Caco-2 (cell line): ENCODE results near the gene AMOTL1. TPM values are rescaled to one million over a fixed set of nuclear protein-coding genes. Genes with fewer than 3 reads are reported as not detected.

Experiments used
- BruUV-seq: library from RNA; stranded (reverse); fragments of 400-500 nt; replicated peaks from 2 replicates; lab custom pipeline; 2021; lab: Mats Ljungman, UMichigan
- CTCF ChIA-PET: fragments of 300-600 bp; sonication (Branson Sonifier 250); formaldehyde crosslinking; loops from one replicate; lab custom pipeline; 2022; ENCODE audit warnings: antibody characterized with exemption; lab: Charles Lee
- POLR2A ChIA-PET: fragments of 300-600 bp; sonication (Branson Sonifier 250); formaldehyde crosslinking; loops from one replicate; lab custom pipeline; 2022; ENCODE audit warnings: antibody characterized with exemption; lab: Charles Lee
- DNase-seq, 2 experiments: peaks; one replicate each; pipeline versions ENCODE4 v3.0.0 to v3.0.0-alpha.2; 2020 to 2022
- H3K27me3 ChIP-seq: replicated peaks from 2 replicates; pipeline ENCODE4 v1.6.0; 2011; ENCODE audit warnings: low read length; ENCODE audit not compliant: control insufficient read depth, insufficient read depth
- H3K36me3 ChIP-seq: 2 replicates; pipeline ENCODE4 v1.5.1; 2011; ENCODE audit warnings: low read length; ENCODE audit not compliant: control insufficient read depth, insufficient read depth
- H3K4me1 ChIP-seq: fragments of 250-450 bp; sonication (Bioruptor Pico); 2 replicates; pipeline ENCODE4 v1.5.1; 2020; ENCODE audit warnings: mild to moderate bottlenecking
- H3K4me3 ChIP-seq: 2 replicates; pipeline ENCODE4 v1.5.1; 2011; ENCODE audit warnings: low read depth, mild to moderate bottlenecking, control low read depth, low read length
- H3K9me3 ChIP-seq: fragments of 250-450 bp; sonication (Bioruptor Pico); 2 replicates; pipeline ENCODE4 v1.5.1; 2020; ENCODE audit warnings: mild to moderate bottlenecking, moderate library complexity
- H3K27ac Mint-ChIP-seq: one replicate; pipeline ENCODE4 v1.8.0; 2022; ENCODE audit warnings: mixed read lengths; ENCODE audit not compliant: unreplicated experiment
- H3K27me3 Mint-ChIP-seq: one replicate; pipeline ENCODE4 v1.8.0; 2022; ENCODE audit warnings: mixed read lengths; ENCODE audit not compliant: insufficient read depth, unreplicated experiment
- H3K36me3 Mint-ChIP-seq: one replicate; pipeline ENCODE4 v1.8.0; 2022; ENCODE audit warnings: mild to moderate bottlenecking, mixed read lengths; ENCODE audit not compliant: insufficient read depth, unreplicated experiment
- H3K4me1 Mint-ChIP-seq: one replicate; pipeline ENCODE4 v1.8.0; 2022; ENCODE audit warnings: low read depth, mixed read lengths; ENCODE audit not compliant: unreplicated experiment
- H3K4me3 Mint-ChIP-seq: one replicate; pipeline ENCODE4 v1.8.0; 2022; ENCODE audit warnings: mild to moderate bottlenecking, moderate library complexity, mixed read lengths; ENCODE audit not compliant: unreplicated experiment
- H3K9me3 Mint-ChIP-seq: one replicate; pipeline ENCODE4 v1.8.0; 2022; ENCODE audit warnings: mixed read lengths; ENCODE audit not compliant: unreplicated experiment
- intact Hi-C: fragments of 100-400 bp; cut with micrococcal nuclease; formaldehyde crosslinking; loops from one replicate; pipeline ENCODE4 v1.10.0; 2022; ENCODE audit not compliant: unreplicated experiment
- total RNA-seq: library from RNA; stranded (reverse); gene quantifications from 2 replicates; pipeline ENCODE4 v1.2.3, GENCODE V29; 2022
- TF ChIP-seq, protein P1 (sequence below), 2 experiments: fragments of 200-600 bp in 1 of 2; IDR thresholded peaks; 1 replicate in 1 of 2; 2 replicates in 1 of 2; pipeline versions ENCODE4 v1.5.1 to v1.8.0; 2011 to 2022; ENCODE audit warnings: antibody characterized with exemption in 1 of 2, control low read depth in 1 of 2, inconsistent platforms in 1 of 2, low read depth in 1 of 2, low read length in 1 of 2, mild to moderate bottlenecking in 1 of 2, moderate library complexity in 1 of 2; ENCODE audit not compliant: insufficient read depth in 1 of 2, severe bottlenecking in 1 of 2, unreplicated experiment in 1 of 2

Gene AMOTL1
- total RNA-seq, 1 experiment from 2014 or later = 60.8 TPM

DNA sequence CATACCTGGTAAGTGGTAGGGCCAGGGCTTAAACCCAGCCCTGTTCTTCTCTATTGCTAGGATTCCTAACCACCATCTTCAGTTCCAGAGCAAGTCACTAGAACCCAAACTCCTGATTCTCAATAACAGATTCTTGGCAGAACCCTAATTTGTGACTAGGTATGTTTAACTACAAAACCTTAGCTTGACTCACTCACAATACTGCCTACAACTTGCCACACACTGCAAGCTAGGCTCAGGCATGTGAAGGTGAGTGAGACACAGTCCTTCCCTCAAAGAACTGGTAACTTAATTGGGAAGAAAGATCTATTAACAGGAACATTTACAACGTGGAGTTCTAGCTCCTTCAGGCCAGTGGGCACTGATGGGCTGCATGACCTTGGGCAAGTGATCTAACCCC lies 14.5 kb upstream of the AMOTL1 start:
- Histone ChIP-seq H3K9me3 (no peaks in the 10 kb centered on the region), H3K4me1 (peaks cover 42% of the 10 kb centered on the region), H3K36me3 (no peaks in the 10 kb centered on the region), H3K27me3 (no peaks in the 10 kb centered on the region), H3K4me3 (no peak overlapping the region)
- no peak for DNase-seq
- BruUV-seq = no TSS peak
- intact Hi-C loops = no loop called here
- Mint-ChIP-seq H3K27me3 (no peaks in the 10 kb centered on the region), H3K4me3 (no peak overlapping the region), H3K27ac (no peak overlapping the region), H3K36me3 (no peaks in the 10 kb centered on the region), H3K9me3 (no peaks in the 10 kb centered on the region), H3K4me1 (peaks cover 44% of the 10 kb centered on the region)
- ChIA-PET CTCF (interaction anchor here (0.7 kb wide), 1 partner anchor 36 kb away, joined by 3 read pairs; no protein-coding TSS in a partner anchor), POLR2A (no interaction called here)
- TF ChIP-seq, protein P1, sequence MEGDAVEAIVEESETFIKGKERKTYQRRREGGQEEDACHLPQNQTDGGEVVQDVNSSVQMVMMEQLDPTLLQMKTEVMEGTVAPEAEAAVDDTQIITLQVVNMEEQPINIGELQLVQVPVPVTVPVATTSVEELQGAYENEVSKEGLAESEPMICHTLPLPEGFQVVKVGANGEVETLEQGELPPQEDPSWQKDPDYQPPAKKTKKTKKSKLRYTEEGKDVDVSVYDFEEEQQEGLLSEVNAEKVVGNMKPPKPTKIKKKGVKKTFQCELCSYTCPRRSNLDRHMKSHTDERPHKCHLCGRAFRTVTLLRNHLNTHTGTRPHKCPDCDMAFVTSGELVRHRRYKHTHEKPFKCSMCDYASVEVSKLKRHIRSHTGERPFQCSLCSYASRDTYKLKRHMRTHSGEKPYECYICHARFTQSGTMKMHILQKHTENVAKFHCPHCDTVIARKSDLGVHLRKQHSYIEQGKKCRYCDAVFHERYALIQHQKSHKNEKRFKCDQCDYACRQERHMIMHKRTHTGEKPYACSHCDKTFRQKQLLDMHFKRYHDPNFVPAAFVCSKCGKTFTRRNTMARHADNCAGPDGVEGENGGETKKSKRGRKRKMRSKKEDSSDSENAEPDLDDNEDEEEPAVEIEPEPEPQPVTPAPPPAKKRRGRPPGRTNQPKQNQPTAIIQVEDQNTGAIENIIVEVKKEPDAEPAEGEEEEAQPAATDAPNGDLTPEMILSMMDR (IDR thresholded peaks at IDR 0.05; ENCODE audit: insufficient read depth in 1 of 2, low read depth in 1 of 2, low read length in 1 of 2, severe bottlenecking in 1 of 2, unreplicated experiment in 1 of 2) = no peak

DNA sequence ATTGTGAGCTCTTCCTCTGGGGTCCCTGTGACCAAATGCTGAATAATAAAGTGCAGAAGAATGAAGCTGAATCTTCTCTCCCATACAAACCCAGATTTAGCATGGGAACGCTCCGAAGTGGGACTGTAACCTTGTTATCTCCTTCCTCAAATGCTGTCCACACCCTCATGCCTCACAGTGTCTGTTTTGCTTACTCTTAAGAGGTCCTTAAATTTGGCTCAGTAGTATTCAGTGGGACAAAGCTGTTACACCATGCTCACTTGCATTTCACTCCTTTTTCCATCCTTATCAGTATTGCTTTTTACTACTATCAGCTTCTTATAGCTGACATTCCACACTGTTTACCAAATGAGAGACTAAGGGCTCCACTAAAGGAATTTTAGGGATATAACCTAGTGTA lies 13.8 kb upstream of the AMOTL1 start:
- no peaks in the 10 kb centered on the region for H3K9me3 Mint-ChIP-seq
- no peaks in the 10 kb centered on the region for H3K36me3 ChIP-seq
- no peaks in the 10 kb centered on the region for H3K36me3 Mint-ChIP-seq
- ChIA-PET POLR2A (no interaction called here), CTCF (interaction anchor here (1.7 kb wide), 1 partner anchor 131 kb away, joined by 6 read pairs; no protein-coding TSS in a partner anchor)
- no peak overlapping the region for H3K4me3 Mint-ChIP-seq
- peaks cover 37% of the 10 kb centered on the region for H3K4me1 ChIP-seq
- H3K4me3 ChIP-seq = no peak overlapping the region
- no peaks in the 10 kb centered on the region for H3K27me3 ChIP-seq
- peaks cover 42% of the 10 kb centered on the region for H3K4me1 Mint-ChIP-seq
- no peaks in the 10 kb centered on the region for H3K27me3 Mint-ChIP-seq
- intact Hi-C loops = no loop called here
- H3K9me3 ChIP-seq = no peaks in the 10 kb centered on the region
- TF ChIP-seq, protein P1 (IDR thresholded peaks at IDR 0.05; ENCODE audit: insufficient read depth in 1 of 2, low read depth in 1 of 2, low read length in 1 of 2, severe bottlenecking in 1 of 2, unreplicated experiment in 1 of 2) = no peak
- DNase-seq = no peak
- H3K27ac Mint-ChIP-seq = no peak overlapping the region
- BruUV-seq = no TSS peak

DNA sequence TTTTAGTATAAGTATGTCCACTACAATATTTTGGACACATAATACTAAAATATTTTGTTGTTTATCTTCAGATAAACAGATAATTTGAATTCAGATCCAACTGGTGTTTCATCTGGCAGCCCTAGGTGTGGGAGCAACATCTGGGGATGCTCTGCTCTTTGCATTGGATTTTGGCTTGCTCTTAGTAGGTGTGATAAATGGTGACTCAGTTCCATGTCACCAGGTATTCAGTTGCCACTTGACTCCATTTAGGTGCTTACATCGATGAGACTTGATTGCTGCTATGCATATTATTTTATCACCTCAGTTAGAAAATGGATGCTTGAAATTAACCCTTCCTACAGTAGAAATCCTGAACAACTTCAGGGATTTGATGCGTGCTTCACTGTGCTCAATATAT lies 13.3 kb upstream of the AMOTL1 start:
- H3K9me3 Mint-ChIP-seq = no peaks in the 10 kb centered on the region
- BruUV-seq = no TSS peak
- Histone ChIP-seq H3K27me3 (no peaks in the 10 kb centered on the region), H3K4me3 (no peak overlapping the region), H3K9me3 (no peaks in the 10 kb centered on the region), H3K4me1 (peaks cover 33% of the 10 kb centered on the region), H3K36me3 (no peaks in the 10 kb centered on the region)
- H3K27me3 Mint-ChIP-seq = no peaks in the 10 kb centered on the region
- TF ChIP-seq, protein P1 (IDR thresholded peaks at IDR 0.05; ENCODE audit: insufficient read depth in 1 of 2, low read depth in 1 of 2, low read length in 1 of 2, severe bottlenecking in 1 of 2, unreplicated experiment in 1 of 2) = no peak
- intact Hi-C loops = no loop called here
- peaks cover 39% of the 10 kb centered on the region for H3K4me1 Mint-ChIP-seq
- ChIA-PET POLR2A (no interaction called here), CTCF (interaction anchor here (1.7 kb wide), 1 partner anchor 132 kb away, joined by 6 read pairs; no protein-coding TSS in a partner anchor)
- H3K4me3 Mint-ChIP-seq = no peak overlapping the region
- H3K36me3 Mint-ChIP-seq = no peaks in the 10 kb centered on the region
- no peak for DNase-seq
- H3K27ac Mint-ChIP-seq = no peak overlapping the region
